HG03520 (cell line): ENCODE results near the gene ADRM1.

ENCODE experiments used
- ATAC-seq: cut with Tn5 transposase; IDR thresholded peaks from one replicate; pipeline ENCODE4 v1.9.1; 2021; ENCODE audit warnings: mild to moderate bottlenecking, moderate library complexity; ENCODE audit not compliant: unreplicated experiment

The ADRM1 gene

DNA sequence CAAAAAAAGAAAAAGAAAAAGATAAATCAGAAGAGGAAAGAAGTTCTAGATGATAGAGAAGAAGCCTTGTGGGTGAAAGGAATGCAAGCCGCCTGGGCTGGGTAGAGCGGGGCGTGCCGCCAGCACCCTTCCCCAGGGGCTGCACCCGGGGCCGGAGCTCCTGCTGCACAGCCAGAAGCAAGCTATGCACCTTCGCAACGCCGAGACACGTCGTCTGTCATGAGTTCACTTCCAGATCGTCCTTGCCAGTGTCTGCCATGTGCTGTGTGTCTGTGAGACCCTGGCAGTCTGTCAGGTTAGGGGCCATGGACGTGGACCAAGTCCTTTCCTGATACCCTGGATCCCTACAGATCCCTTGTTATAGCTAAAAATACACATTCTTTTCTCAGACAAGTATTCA lies 25.5 kb upstream of the ADRM1 start:
- ATAC-seq: no peak

DNA sequence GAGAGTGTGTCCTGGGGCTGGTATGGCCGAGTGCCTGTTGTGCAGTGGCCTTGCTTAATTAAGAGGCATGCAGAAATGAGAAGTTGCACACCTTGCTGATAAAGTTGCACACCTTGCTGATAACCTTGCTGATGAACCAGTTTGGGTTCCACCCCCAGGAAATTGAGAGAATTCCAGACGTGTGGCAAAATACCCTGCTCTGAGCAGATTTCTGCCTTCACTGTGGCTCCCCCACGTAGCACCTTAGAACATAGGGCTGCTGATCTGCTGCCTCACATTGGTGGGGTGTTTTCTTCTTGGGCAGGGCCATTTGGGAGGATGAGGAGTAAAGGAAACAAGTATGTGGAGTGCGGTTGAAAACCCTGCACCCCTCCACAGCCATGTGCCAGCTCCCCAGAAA lies 22.5 kb upstream of the ADRM1 start:
- no peak for ATAC-seq

DNA sequence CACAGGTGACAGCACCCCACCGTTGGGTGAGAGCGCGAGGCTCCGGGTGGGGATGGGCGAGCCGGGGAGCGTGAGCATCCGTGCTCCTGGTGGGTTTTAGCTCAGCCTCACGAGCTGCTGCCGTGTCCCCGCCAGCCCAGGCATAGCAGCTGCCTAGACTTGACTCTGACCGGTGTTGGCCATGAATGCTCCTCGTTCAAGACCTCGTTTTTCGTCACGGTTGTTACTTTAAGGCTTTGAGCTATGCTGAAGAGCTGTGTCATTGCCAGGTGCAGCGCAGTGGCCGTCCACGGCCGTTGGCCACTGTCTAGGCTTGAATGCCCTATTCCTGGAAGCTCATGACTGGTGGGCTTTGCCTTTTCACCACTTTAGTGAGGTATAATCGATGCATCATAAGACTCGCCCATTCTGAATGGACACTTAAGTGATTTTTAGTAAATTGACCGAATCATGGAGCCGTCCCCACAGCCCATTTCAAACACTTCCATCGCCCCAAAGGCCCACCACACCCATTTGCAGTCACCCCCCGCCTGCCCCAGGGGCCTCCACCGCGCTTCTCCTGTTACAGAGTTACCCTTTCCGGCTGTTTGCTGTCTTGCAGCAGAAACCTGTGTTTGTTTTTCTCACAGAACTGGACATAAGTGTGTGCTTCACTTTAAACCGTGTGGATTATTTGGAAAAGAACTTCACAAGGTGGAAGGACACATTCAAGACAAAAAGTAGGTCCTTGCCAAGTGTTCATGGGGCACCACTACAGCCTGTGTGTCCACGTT lies 21.4 kb upstream of the ADRM1 start:
- ATAC-seq: no peak

DNA sequence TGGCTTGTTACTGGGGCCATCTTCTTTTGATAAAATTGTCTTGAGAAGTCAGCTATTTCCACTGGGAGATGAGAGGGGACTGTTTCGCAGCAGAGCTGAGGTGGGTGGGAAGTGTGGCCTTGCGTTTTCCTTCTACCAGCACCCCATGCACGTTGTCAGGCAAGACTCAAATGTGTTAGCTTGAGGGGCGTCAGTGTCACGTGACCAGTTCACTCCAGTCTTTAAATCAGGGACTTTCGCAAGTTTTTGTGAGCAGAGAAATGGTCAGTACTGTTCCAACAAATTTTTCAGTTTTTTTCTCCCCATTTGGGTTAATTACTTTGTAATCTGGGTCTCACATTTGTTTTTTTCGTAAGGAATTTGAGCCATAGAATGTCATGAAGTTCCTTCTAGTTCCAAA lies 20.7 kb upstream of the ADRM1 start:
- ATAC-seq: no peak

DNA sequence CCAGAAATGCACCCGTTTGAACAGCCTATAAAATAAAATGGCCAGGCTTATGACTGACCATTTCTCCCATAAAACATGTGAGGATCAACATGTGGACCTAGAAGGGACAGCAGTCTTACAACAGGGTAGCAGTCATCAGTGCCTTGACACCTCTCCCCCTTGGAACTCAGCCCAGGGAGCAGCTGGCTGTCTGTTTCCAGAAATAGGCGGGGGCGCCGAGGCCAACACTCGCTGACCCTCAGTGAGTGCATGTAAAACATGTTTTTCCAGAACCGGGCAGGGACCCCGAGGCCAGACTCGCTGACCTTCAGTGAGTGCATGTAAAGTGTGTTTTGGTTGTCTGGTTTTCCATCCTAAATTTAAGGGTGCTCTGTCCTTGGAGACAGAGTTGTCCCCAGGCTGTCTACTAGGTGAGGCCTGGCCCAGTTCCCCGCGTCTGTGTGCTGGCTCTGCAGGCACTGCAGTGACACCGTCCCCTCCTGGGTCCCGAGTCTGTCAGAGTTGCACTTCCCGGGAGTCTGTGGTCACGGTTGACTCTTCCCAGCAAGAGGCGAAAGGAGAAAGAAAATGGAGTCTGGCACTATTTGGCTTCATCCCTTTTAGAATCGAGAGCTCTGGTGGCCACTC lies 19.8 kb upstream of the ADRM1 start:
- no peak for ATAC-seq

DNA sequence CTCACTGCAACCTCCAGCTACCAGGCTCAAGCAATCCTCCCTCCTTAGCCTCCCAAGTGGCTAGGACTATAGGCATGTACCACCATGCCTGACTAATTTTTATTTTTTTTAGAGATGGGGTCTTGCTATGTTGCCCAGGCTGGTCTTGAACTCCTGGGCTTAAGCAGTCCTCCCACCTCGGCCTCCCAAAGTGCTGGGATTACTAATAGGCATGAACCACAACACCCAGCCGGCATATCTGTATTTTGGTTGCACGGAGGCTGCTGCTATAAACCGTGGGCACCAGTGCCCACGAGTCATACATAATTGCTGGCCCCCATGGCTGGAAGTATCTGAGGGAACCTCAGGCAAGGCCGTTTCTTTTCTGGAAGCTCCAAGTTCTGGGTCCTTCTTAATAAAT lies 18.3 kb upstream of the ADRM1 start:
- ATAC-seq: no peak

DNA sequence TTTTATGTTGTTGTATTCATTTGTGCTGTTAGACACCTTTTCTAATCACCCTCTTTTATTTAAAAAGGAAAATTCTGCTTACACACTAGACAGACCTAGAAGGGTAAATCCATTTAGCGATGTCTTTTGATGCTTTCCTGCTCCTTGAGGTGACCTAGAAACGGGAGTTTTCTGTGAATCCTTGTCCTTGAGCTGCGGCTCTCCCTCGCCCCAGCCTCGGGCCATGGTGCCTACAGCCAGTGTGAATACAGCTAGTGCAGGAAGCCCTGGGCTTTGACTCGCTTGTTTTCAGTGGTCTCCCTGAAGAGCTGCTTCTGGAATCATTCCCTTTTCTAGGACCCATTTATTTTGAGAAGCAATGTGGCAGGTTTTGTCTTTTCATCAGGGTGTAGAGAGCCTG lies 17.6 kb upstream of the ADRM1 start:
- no peak for ATAC-seq

DNA sequence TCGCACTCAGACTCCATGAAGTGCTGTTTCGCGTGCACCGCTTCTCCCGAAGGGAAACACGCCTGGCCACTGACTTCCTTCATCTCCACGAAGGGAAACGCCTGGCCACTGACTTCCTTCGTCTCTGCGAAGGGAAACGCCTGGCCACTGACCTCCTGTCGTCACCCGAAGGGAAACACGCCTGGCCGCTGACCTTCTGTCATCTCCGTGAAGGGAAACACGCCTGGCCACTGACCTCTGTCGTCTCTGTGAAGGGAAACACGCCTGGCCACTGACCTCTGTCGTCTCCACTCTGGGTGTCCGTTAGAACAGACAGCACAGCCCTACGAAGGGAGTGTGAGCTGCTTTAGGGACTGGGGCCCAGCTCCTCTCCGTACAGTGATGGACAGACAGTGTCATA lies 17.1 kb upstream of the ADRM1 start:
- no peak for ATAC-seq

DNA sequence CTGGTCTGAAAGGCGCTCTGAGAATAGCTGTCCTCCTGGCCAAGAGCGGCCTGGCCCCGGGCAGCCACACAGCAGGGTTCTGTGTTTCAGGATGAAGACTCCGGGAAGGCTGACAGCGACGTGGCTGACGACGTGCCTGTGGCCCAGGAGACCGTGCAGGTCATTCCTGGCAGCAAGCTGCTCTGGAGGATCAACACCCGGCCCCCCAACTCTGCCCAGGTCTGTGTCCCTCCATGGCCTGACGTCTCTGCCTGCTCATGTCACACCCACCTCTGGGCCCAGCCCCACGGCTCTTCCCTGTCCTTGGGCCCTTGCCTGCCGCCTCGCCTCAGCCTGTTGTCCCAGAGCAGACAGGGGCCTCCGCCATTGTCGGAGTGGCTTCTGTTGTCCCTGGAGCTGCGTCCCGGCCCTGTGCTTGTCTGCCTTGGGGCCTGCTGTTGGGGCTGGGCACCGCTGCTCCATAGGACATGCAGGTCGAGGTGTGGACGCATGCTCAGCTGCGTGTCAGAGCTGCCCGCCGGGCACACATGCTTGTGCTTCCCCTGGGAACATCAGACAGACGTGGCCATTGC lies 16.2 kb upstream of the ADRM1 start:
- no peak for ATAC-seq

DNA sequence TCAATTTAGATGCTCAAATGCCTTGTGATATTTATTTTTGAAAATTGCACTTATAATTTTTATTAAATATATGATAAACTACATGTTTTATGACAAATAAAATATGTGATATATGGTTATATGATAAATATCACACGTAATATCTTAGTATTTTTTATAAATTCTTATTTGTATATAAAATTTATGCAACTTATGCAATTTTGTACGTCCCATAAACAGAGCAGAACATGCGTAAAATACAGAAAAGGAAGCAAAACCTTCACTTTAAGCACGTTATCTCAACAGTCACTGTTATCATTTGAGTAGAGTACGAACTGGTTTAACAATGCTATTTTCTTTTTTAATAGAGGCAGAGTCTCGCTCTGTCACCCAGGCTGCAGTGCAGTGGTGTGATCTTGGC lies 15.7 kb upstream of the ADRM1 start:
- ATAC-seq: no peak

DNA sequence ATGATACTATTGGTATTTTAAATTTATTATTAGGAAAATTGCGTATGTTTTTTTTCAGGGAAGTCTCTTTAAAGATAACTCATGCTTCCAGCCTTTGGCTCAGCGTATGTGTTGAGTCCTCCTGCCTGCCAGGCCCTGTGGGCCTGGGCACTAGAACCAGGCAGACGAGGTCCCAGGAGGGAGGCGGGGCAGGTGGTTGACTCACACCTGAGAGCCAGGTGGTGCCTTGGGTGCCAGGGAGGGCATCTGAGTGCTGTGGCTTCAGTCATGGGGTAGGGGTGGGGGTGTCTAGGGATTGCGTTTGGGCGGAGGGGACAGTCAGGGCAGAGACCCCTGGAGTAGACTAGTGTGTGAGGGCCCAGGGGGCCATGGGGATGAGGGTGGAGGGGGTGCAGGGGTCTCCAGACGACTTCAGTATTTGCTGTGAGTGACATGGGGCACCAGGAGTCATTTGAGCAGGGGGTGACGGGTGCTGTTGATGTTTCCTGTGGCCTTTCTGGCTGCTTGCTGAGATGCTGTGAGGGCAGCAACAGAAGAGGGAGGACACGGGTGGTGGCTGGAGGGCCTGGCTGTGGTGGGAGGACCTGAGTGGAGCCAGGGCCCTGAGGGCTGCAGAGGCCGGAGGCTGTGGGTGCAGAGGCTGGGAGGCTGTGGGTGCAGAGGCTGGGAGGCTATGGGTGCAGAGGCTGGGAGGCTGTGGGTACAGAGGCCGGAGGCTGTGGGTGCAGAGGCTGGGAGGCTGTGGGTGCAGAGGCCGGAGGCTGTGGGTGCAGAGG lies 14.8 kb upstream of the ADRM1 start:
- ATAC-seq: no peak

DNA sequence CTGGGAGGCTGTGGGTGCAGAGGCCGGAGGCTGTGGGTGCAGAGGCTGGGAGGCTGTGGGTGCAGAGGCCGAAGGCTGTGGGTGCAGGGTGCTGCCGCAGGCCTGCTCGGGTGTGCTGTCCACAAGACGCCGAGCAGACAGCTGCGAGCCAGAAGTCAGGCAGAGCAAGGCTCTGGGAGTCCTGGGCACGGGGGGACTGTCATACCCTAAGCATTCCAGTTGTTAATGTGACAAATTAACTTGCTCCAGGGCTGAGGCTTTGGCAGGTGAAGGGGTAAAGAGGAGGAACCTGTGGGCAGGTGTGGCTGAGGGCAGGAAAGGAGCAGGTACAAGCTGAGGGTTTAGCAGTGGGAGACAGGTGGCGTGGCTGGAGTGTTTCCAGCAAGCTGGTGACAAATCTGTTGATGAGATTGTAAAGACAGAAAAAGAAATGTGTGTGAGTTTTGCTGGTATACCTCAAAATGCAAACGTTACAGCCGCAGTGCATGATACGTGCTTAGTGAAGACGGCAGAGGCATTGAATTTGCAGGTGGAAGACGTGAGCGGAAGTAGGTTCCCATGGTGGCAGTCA lies 14.2 kb upstream of the ADRM1 start:
- no peak for ATAC-seq

DNA sequence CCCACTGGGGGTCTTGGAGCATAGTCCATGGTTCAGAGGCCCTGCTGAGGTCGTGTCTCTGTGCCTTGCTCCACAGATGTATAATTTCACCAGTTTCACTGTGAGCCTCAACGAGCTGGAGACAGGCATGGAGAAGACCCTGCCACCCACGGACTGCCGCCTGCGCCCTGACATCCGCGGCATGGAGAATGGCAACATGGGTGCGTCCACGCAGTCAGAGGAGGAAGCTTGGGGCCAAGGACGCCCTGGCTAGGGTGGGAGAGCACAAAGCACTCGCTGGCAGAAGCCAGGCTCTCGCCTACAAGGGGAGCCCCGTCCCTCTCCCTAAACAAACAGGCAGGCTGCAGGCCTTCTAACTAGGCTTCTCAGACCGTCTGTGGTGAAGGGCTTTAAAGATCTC lies 13.7 kb upstream of the ADRM1 start:
- no peak for ATAC-seq

DNA sequence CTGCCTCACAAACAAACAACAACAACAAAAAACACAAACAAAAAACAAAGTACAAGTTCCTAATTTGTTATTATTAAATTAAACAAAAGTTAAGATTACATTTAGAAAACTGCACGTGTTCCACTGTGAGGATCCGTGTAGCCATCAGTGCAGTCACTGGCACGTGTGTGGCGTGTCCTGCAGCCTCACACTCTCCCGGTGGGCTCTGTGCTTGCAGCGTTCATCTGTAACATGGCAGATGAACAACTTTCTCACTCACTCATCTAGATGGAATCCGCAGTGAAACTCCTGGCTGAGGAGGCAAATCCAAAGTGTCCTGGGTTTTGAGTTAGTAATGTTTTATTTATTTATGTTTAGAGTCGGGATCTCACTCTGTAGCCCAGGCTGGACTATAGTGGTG lies 12.9 kb upstream of the ADRM1 start:
- no peak for ATAC-seq

DNA sequence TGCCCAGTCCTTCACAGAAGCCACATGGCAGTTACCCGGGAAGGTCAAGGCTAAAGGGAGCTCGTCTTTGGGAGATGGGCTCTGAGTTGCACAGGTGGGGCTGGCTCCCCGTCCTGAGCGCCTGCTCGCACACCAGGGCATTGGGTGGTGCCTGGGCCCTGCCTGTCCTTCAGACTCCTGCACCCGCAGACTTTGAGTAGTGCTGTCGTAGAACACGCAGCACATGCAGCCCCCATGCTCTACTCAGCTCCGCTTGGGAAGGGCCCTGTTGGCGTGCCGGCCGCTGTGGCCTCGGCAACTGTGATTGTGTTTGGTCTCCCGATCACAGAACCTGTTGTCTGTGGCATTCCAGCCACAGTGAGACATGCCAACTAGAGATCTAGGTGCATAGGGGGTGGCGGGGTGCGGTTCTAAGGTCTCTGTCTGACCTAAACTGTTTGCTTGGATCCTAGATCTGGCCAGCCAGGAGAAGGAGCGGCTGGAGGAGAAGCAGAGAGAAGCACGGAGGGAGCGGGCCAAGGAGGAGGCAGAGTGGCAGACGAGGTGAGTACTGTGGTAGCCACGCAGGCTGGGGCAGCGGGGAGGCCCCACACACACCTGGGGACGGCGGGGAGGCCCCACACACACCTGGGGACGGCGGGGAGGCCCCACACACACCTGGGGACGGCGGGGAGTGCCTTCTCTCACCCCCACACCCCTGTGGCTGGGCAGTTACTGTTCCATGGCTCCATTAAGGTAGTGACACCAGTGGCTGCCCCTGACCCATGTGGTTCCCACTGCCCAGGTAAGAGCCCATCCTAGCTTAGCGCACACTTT lies 11.3 kb upstream of the ADRM1 start:
- ATAC-seq: no peak

DNA sequence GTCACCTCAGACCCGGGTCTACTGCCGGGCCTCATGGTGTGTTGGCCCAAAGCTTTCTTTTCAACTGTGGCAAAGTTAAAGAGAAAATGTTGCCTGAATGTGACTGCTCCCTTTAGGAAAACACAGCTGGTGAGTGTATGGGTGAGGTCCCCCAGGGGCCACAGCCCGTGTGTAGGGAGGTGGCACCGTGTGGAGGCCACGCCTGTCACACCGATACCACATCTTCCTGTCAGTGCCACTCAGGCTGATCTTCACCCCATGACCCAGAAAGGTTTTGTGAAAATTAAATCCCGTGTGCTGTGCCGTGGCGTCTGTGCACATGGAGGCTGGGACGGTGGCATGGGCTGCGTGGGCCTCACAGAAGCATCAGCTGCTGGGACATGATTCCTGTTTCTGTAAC lies 10.7 kb upstream of the ADRM1 start:
- no peak for ATAC-seq

DNA sequence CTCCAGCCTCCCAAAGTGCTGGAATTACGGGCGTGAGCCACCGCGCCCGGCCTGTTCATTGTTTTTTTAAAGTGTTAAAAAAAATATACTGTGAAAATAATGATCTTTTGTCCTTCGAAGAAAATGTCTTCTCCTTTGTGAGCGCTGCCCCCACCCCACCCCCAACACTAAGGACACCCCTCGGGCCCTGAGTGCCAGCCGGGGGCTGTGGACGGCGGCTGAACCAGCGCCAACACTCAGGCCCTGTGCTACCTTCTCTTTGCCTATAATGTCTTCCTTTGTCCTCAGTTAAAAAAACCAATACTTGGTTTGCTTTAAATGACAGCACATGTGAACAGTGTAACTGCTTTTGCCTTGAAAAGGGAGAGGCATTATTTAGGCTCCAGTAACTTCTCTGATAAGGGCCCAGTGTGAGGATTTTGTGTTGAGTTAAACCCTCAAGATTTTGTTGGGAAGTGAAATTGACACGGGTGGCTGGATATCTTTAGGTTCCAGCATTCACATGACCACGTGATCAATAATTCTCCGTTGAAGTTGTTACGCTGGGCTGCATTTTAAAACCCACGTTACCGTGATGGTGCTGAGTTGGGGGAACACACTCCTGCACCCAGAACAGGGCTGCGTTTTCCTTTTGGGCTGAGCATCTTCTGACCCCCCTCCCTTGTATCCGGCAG lies 9.5 kb upstream of the ADRM1 start:
- no peak for ATAC-seq

DNA sequence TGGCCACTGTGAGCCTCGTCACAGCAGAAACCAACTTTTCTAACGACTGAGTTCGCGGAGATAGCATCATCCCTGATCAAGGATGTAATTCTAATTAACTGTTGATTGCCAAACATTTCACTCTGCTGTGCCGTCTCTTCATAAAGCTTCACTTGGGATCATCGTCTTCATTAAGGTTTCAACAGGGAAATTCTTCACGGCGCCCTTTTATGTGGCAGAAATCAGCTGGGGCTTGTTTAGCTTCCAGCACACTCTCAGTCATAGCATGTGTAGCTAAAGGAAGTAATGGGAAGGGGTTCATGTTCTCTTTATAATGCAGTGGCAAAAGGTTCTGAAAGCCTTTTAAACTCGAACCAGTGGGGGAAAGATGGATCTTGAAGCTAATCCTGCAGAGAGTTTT lies 8.9 kb upstream of the ADRM1 start:
- ATAC-seq: no peak

DNA sequence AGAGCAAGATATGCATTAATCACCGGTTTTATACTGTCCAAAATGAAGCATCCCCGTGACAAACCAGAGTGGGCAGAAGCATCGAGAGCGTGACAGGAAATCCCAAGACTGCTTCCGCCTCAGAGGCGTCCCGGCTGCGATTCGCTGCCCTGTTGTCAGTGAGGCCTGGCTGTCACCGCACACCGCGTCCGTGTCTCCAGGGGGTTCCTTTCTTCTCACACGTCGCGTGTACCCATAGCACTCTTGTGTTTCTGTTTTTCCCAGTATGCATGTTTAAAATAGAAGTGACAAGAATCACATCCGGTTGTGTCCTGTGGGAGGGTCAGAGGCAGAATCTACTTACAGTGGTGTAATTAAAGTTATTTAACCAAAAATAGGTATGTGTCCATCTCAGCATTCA lies 8.3 kb upstream of the ADRM1 start:
- ATAC-seq: no peak
